Prostate gland (tissue), 2 donors: ENCODE measurements around the gene SPRYD3. TPM values are rescaled to one million over a fixed set of nuclear protein-coding genes. Genes with fewer than 3 reads are reported as not detected.

Experiments
- DNase-seq: peaks from one replicate; pipeline ENCODE4 v3.0.0-alpha.2; 2019; ENCODE audit warnings: low spot score
- H3K27ac ChIP-seq, 2 donors: fragments of 200-600 bp; sonication (generic); 2 replicates each; pipeline ENCODE4 v1.5.1; 2017 to 2019
- H3K27me3 ChIP-seq: fragments of 200-600 bp; sonication (generic); replicated peaks from 2 replicates; pipeline ENCODE4 v1.5.1; 2019; ENCODE audit not compliant: insufficient read depth
- H3K36me3 ChIP-seq, 2 donors: fragments of 200-600 bp; sonication (generic); 1 replicate in 1 of 2; 2 replicates in 1 of 2; pipeline versions ENCODE4 v1.5.1 to v1.8.1; 2017 to 2019
- H3K4me1 ChIP-seq: fragments of 200-600 bp; sonication (generic); replicated peaks from 2 replicates; pipeline ENCODE4 v1.5.1; 2019
- H3K4me3 ChIP-seq, 2 donors: fragments of 200-600 bp; sonication (generic); 2 replicates each; pipeline ENCODE4 v1.5.1; 2017 to 2019
- H3K9me3 ChIP-seq: fragments of 200-600 bp; sonication (generic); 2 replicates; pipeline ENCODE4 v1.5.1; 2017
- CTCF ChIP-seq, 4 experiments: fragments of 200-600 bp in 2 of 4; fragments of 450-650 bp in 2 of 4; sonication (generic) in 2 of 4; IDR thresholded peaks; 1 replicate in 3 of 4; 2 replicates in 1 of 4; pipeline ENCODE4 v1.5.1; 2016 to 2019; ENCODE audit warnings: antibody characterized with exemption in 4 of 4, mild to moderate bottlenecking in 2 of 4, moderate library complexity in 2 of 4
- POLR2A ChIP-seq: fragments of 450-650 bp; IDR thresholded peaks from one replicate; pipeline ENCODE4 v1.6.1; 2016; ENCODE audit warnings: antibody characterized with exemption, mild to moderate bottlenecking
- POLR2AphosphoS5 ChIP-seq: sonication (generic); formaldehyde crosslinking; IDR thresholded peaks from one replicate; pipeline ENCODE4 v1.6.1; 2017; ENCODE audit warnings: antibody characterized with exemption
- WGBS: methylation state at CpG from one replicate; pipeline ENCODE4 v1.1.5; 2018; 5-methylcytosine and 5-hydroxymethylcytosine counted together
- intact Hi-C: fragments of 100-400 bp; cut with DNase I; formaldehyde crosslinking; loops from one replicate; pipeline ENCODE4 v1.14.2; 2022
- total RNA-seq, 2 donors: library from RNA; depleted of rRNA; stranded (reverse); fragments of >200 nt; gene quantifications; one replicate each; pipeline ENCODE4 v1.1.0, GENCODE V29; 2016

Gene SPRYD3
- 10 to 100 TPM; 38.7 to 54.4 TPM for total RNA-seq

- H3K4me3 ChIP-seq: peak within 1 kb of the TSS; percentile 55 to 59
- intact Hi-C loops: no loop called here
- no peaks in the 10 kb centered on the region for H3K27me3 ChIP-seq
- H3K4me1 ChIP-seq: peaks cover under 1% of the 10 kb centered on the region
- WGBS: under 1% methylated on average over 60 of the region's 67 CpGs
- no peaks in the 10 kb centered on the region for H3K9me3 ChIP-seq
- DNase-seq: peak; percentile 98
- peaks cover 0 to 13% of the 10 kb centered on the region in 2 donors for H3K36me3 ChIP-seq
- peak; percentile 92 for TF ChIP-seq POLR2A
- TF ChIP-seq CTCF (IDR thresholded peaks at IDR 0.05): peak in 1 of 4 experiments; percentile 36
- peak; percentile 96 for TF ChIP-seq POLR2AphosphoS5
- H3K27ac ChIP-seq: peak within 1 kb of the TSS; percentile 92 to 93
These were observed at the start of gene SPRYD3 for GRCh38 chr12:53079226-53080117. Gene SPRYD3, minus strand, starts transcription at chr12:53079390. Its CDS starts 57 bp downstream, at chr12:53079333.

- no peak for TF ChIP-seq POLR2AphosphoS5
- TF ChIP-seq CTCF (IDR thresholded peaks at IDR 0.05): no peak
- TF ChIP-seq POLR2A: no peak
- H3K4me3 ChIP-seq: no peak overlapping the region
- WGBS: 88% methylated on average over 1 of the region's 1 CpG
- DNase-seq: no peak
- H3K9me3 ChIP-seq: no peaks in the 10 kb centered on the region
- intact Hi-C loops: no loop called here
- H3K27ac ChIP-seq: no peak overlapping the region
- no peaks in the 10 kb centered on the region for H3K36me3 ChIP-seq
- no peaks in the 10 kb centered on the region for H3K4me1 ChIP-seq
- H3K27me3 ChIP-seq: no peaks in the 10 kb centered on the region
These were observed 48.0 kb upstream of the SPRYD3 start for GRCh38 chr12:53127169-53127568.

GRCh38 chr12:53124352-53124723, 45.1 kb upstream of the SPRYD3 start:
- no peak for TF ChIP-seq POLR2AphosphoS5
- Histone ChIP-seq H3K27me3 (no peaks in the 10 kb centered on the region), H3K36me3 (no peaks in the 10 kb centered on the region), H3K9me3 (no peaks in the 10 kb centered on the region), H3K4me1 (no peaks in the 10 kb centered on the region), H3K4me3 (no peak overlapping the region), H3K27ac (no peak overlapping the region)
- no peak for DNase-seq
- intact Hi-C loops: no loop called here

GRCh38 chr12:53123578-53124351, 44.6 kb upstream of the SPRYD3 start:
- Histone ChIP-seq H3K27me3 (no peaks in the 10 kb centered on the region), H3K27ac (no peak overlapping the region), H3K4me1 (no peaks in the 10 kb centered on the region), H3K9me3 (no peaks in the 10 kb centered on the region), H3K4me3 (no peak overlapping the region), H3K36me3 (no peaks in the 10 kb centered on the region)
- WGBS: 90% methylated on average over 16 of the region's 16 CpGs
- no peak for DNase-seq
- no peak for TF ChIP-seq CTCF (IDR thresholded peaks at IDR 0.05)
- intact Hi-C loops: no loop called here

GRCh38 chr12:53122961-53123468, 43.8 kb upstream of the SPRYD3 start:
- intact Hi-C loops: no loop called here
- no peak overlapping the region for H3K4me3 ChIP-seq
- WGBS: 92% methylated on average over 10 of the region's 10 CpGs
- H3K36me3 ChIP-seq: no peaks in the 10 kb centered on the region
- H3K4me1 ChIP-seq: no peaks in the 10 kb centered on the region
- no peaks in the 10 kb centered on the region for H3K9me3 ChIP-seq
- no peaks in the 10 kb centered on the region for H3K27me3 ChIP-seq
- H3K27ac ChIP-seq: no peak overlapping the region
- no peak for DNase-seq
- TF ChIP-seq POLR2A: no peak
- no peak for TF ChIP-seq POLR2AphosphoS5
- TF ChIP-seq CTCF (IDR thresholded peaks at IDR 0.05): no peak
